GM19455 (cell line): ENCODE data around the gene TMEM260.
"Not testable (repeated sequence)": the region's sequence is repeated elsewhere in the genome, so short reads cannot be mapped to it uniquely, and the experiment has no call there.

Source experiments
- ATAC-seq: cut with Tn5 transposase; IDR thresholded peaks from one replicate; pipeline ENCODE4 v1.9.1; 2021; ENCODE audit not compliant: unreplicated experiment

Gene TMEM260

DNA sequence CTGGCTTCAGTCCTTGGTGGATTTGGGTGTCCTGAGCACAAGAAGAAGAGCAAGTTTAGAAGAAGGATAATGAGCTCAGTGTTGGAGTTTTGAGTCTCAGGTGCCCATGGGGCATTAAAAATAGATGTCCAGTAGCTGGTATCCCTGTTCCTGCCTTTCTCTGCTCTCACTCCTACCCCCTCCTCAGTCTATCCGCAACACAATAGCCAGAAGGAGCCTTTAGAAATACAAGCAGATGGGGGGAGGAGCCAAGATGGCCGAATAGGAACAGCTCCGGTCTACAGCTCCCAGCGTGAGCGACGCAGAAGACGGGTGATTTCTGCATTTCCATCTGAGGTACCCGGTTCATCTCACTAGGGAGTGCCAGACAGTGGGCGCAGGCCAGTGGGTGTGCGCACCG, 87.7 kb downstream of the TMEM260 start:
- ATAC-seq = not testable (repeated sequence)

GRCh38 chr14:56676042-56676441, 96.4 kb downstream of the TMEM260 start:
- ATAC-seq = no peak

DNA sequence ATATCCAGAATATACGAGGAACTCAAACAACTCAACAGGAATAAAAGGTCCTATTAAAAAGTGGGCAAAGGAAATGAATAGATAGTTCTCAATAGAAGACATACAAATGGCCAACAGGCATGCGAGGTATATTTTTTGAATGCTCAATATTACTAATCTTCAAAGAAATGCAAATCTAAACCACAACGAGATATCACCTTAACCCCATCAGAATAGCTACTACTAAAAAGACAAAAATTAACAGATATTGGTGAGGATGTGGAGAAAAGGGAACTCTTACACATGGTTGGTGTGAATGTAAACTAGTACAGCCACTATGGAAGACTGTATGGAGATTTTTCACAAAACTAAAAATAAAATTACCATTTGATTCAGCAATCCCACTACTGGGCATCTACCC, 99.2 kb downstream of the TMEM260 start:
- ATAC-seq = no peak

DNA sequence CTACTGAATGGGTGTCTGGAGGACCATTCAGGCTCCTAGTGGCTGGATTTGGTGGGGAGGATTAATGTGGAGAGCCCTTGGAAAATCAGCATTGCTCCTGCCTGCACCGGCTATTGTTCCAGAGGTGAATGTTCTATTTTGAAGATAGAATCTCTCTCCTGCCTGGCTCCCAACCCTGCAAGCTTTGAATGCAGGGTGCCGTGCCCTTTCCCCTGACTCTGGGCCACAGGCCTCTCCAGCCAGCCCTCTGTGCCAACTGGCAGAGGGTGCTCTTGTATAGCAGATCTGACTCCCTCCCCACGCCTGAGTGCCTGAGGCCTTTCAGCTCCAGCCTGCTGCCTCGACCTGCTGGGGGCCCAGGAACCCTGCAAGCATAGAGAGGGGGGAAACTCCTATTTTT, 106.8 kb downstream of the TMEM260 start:
- no peak for ATAC-seq

- no peak for ATAC-seq
Observed at GRCh38 chr14:56687123-56687522, 107.5 kb downstream of the TMEM260 start.

DNA sequence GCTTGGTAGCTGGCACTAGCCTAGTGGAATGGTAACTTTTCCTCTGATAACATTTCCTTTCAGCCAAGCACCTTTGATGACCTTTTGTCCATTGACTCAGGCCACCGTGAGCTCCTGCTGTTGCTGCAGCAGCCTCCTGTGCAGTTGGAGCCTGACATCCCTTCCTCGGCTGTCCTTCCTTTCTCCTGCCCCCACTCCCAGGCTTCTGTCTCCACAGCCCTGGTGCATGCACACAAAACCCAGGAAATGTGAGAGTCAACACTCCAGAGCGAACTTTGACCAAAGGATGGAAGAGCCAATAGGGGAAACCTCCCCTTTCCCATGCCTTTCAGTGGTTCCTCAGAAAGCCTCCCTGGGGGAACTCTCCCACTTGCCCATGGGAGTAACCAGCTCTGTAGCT, 115.0 kb downstream of the TMEM260 start:
- ATAC-seq = no peak

DNA sequence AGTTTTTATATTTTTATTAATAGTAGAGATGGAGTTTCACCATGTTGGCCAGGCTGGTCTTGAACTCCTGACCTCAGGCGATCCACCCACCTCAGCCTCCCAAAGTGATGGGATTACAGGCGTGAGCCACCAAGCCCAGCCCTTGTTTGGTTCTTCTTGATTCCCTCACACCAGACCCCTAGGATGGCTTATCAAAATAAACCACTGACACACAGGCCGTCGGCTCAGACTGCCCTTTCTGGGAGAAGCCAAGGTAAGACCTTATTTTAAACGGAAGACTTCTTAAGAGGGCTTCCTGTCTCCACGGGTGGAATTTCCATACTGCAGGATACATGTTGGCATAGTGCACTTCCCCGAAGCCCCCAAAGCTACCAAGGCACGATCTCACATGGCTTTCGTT, 115.6 kb downstream of the TMEM260 start:
- not testable (repeated sequence) for ATAC-seq
